Endothelial cell of umbilical vein (primary cell): ENCODE results near the gene KIZ. TPM values are rescaled to one million over a fixed set of nuclear protein-coding genes. Genes with fewer than 3 reads are reported as not detected.

Experiments used
- BruUV-seq: library from RNA; stranded (reverse); fragments of 400-500 nt; replicated peaks from 2 replicates; lab custom pipeline; 2021; lab: Mats Ljungman, UMichigan
- CTCF ChIA-PET: fragments of 300-600, 350-600 bp; sonication (Branson Sonifier 250); formaldehyde crosslinking; loops from one replicate; lab custom pipeline; 2021; ENCODE audit warnings: antibody characterized with exemption, inconsistent platforms; lab: Charles Lee
- POLR2A ChIA-PET: fragments of 300-600, 350-600 bp; sonication (Branson Sonifier 250); formaldehyde crosslinking; loops from one replicate; lab custom pipeline; 2021; ENCODE audit warnings: antibody characterized with exemption, inconsistent platforms; lab: Charles Lee
- DNase-seq: peaks from one replicate; pipeline ENCODE4 v3.0.0-alpha.2; 2011; ENCODE audit warnings: low read depth, low spot score
- FAIRE-seq: peaks from 2 replicates; lab custom pipeline; 2011; peaks lifted over from hg19 to GRCh38; lab: Jason Lieb, UNC
- H2AFZ ChIP-seq: 2 replicates; pipeline ENCODE4 v1.6.0; 2012; ENCODE audit warnings: low read depth, low read length, control low read depth, inconsistent platforms
- H3K27ac ChIP-seq: 2 replicates; pipeline ENCODE4 v1.5.1; 2011; ENCODE audit warnings: low read depth, mild to moderate bottlenecking, control low read depth, low read length, moderate library complexity; ENCODE audit not compliant: insufficient read depth
- H3K27me3 ChIP-seq, 2 experiments: 2 replicates each; pipeline versions ENCODE4 v1.6.0 to v1.6.1; 2011; ENCODE audit warnings: low read length in 2 of 2, mixed read lengths in 1 of 2; ENCODE audit not compliant: control insufficient read depth in 2 of 2, insufficient read depth in 2 of 2
- H3K36me3 ChIP-seq, 2 experiments: 2 replicates in 1 of 2; 3 replicates in 1 of 2; pipeline ENCODE4 v1.5.1; 2011; ENCODE audit warnings: low read length in 2 of 2, mild to moderate bottlenecking in 1 of 2, moderate library complexity in 1 of 2; ENCODE audit not compliant: control insufficient read depth in 2 of 2, insufficient read depth in 2 of 2; ENCODE audit errors: extremely low read depth in 1 of 2
- H3K4me1 ChIP-seq: 3 replicates; pipeline ENCODE4 v1.5.1; 2011; ENCODE audit warnings: mild to moderate bottlenecking, low read length; ENCODE audit not compliant: control insufficient read depth, insufficient read depth; ENCODE audit errors: extremely low read depth
- H3K4me2 ChIP-seq: 2 replicates; pipeline ENCODE4 v1.6.1; 2011; ENCODE audit warnings: low read length, control low read depth, mixed read lengths; ENCODE audit not compliant: insufficient read depth
- H3K4me3 ChIP-seq, 3 experiments: fragments of 200-600 bp in 1 of 3; sonication (generic), shearing (Covaris generic) in 1 of 3; replicated peaks in 1 of 3; 2 replicates each; pipeline ENCODE4 v1.5.1; 2011 to 2016; ENCODE audit warnings: control low read depth in 3 of 3, low read length in 3 of 3, mild to moderate bottlenecking in 2 of 3, inconsistent platforms in 1 of 3, low read depth in 1 of 3, moderate library complexity in 1 of 3; ENCODE audit not compliant: insufficient read depth in 1 of 3
- H3K79me2 ChIP-seq: 2 replicates; pipeline ENCODE4 v1.6.0; 2012; ENCODE audit warnings: low read length, inconsistent platforms; ENCODE audit not compliant: control insufficient read depth, insufficient read depth
- H3K9ac ChIP-seq: replicated peaks from 2 replicates; pipeline ENCODE3; 2011; ENCODE audit warnings: low read length, control low read depth; ENCODE audit not compliant: insufficient read depth; ENCODE audit errors: extremely low read depth
- H3K9me1 ChIP-seq: replicated peaks from 3 replicates; pipeline ENCODE4 v1.6.0; 2011; ENCODE audit warnings: mild to moderate bottlenecking, low read length; ENCODE audit not compliant: control insufficient read depth, insufficient read depth; ENCODE audit errors: extremely low read depth
- H3K9me3 ChIP-seq: replicated peaks from 2 replicates; pipeline ENCODE4 v1.5.1; 2012; ENCODE audit warnings: low read length, inconsistent platforms; ENCODE audit not compliant: control insufficient read depth, insufficient read depth
- H4K20me1 ChIP-seq: replicated peaks from 2 replicates; pipeline ENCODE3; 2011; ENCODE audit warnings: mild to moderate bottlenecking, low read length; ENCODE audit not compliant: control insufficient read depth, insufficient read depth; ENCODE audit errors: extremely low read depth
- EZH2 ChIP-seq: IDR thresholded peaks from 2 replicates; pipeline ENCODE4 v1.6.1; 2012; ENCODE audit warnings: borderline replicate concordance, low read depth, mild to moderate bottlenecking, moderate library complexity, low read length, inconsistent platforms; ENCODE audit not compliant: severe bottlenecking
- FOS ChIP-seq: IDR thresholded peaks from 2 replicates; pipeline ENCODE4 v1.6.1; 2011; ENCODE audit warnings: mild to moderate bottlenecking, low read length, moderate library complexity, borderline replicate concordance; ENCODE audit not compliant: insufficient read depth
- GATA2 ChIP-seq: IDR thresholded peaks from 2 replicates; pipeline ENCODE4 v1.7.0; 2011; ENCODE audit warnings: low read depth, mild to moderate bottlenecking, moderate library complexity, mixed read lengths, low read length; ENCODE audit not compliant: insufficient read length, insufficient read depth
- JUN ChIP-seq: IDR thresholded peaks from 2 replicates; pipeline ENCODE4 v1.6.1; 2011; ENCODE audit warnings: borderline replicate concordance, low read depth; ENCODE audit not compliant: insufficient read length, insufficient read depth
- MAX ChIP-seq: IDR thresholded peaks from 2 replicates; pipeline ENCODE4 v1.6.1; 2011; ENCODE audit not compliant: insufficient read depth, insufficient read length
- MYC ChIP-seq: IDR thresholded peaks from one replicate; pipeline ENCODE4 v1.6.1; 2011; ENCODE audit warnings: mild to moderate bottlenecking, low read depth, low read length
- POLR2A ChIP-seq: IDR thresholded peaks from 2 replicates; pipeline ENCODE4 v1.6.1; 2012; ENCODE audit warnings: low read depth, mild to moderate bottlenecking, control low read depth, low read length
- POLR2AphosphoS5 ChIP-seq: IDR thresholded peaks from 2 replicates; pipeline ENCODE4 v1.6.1; 2012; ENCODE audit warnings: low read depth, mild to moderate bottlenecking, control low read depth, low read length, moderate library complexity; ENCODE audit not compliant: insufficient read depth
- dilution Hi-C: fragments of 300-500 bp; cut with MboI; formaldehyde crosslinking; loops from one replicate; pipeline ENCODE4 v1.15.0; 2019; ENCODE audit warnings: low sequenced_read_pairs; ENCODE audit not compliant: extremely low pct_ligation_motif_present
- intact Hi-C: fragments of 100-400 bp; cut with micrococcal nuclease; formaldehyde crosslinking; loops from one replicate; pipeline ENCODE4 v1.10.0; 2022
- polyA plus RNA-seq, 4 experiments: library from polyadenylated mRNA; depleted of rRNA in 3 of 4; stranded (reverse) in 3 of 4; unstranded in 1 of 4; fragments of >200 nt; gene quantifications; 2 replicates each; pipeline versions ENCODE4 v1.2.1 to v1.2.3, GENCODE V29; 2011 to 2012; ENCODE audit warnings: missing spikeins in 1 of 4
- total RNA-seq: library from RNA; stranded (reverse); gene quantifications from 2 replicates; pipeline ENCODE4 v1.2.3, GENCODE V29; 2021
- TF ChIP-seq, protein P1 (sequence below), 2 donors: IDR thresholded peaks; 1 replicate in 1 of 2; 2 replicates in 1 of 2; pipeline ENCODE4 v1.5.1; 2011; ENCODE audit warnings: low read length in 2 of 2, mild to moderate bottlenecking in 2 of 2, moderate library complexity in 2 of 2, control low read depth in 1 of 2, inconsistent platforms in 1 of 2, low read depth in 1 of 2; ENCODE audit not compliant: insufficient read depth in 1 of 2; ENCODE audit errors: extremely low read depth in 1 of 2

Gene KIZ
- total and polyA plus RNA-seq, 2 donors (not counting 3 experiments of a cell fraction or from before 2014, with no cell fraction given), result 3.9 to 7.3 TPM

DNA sequence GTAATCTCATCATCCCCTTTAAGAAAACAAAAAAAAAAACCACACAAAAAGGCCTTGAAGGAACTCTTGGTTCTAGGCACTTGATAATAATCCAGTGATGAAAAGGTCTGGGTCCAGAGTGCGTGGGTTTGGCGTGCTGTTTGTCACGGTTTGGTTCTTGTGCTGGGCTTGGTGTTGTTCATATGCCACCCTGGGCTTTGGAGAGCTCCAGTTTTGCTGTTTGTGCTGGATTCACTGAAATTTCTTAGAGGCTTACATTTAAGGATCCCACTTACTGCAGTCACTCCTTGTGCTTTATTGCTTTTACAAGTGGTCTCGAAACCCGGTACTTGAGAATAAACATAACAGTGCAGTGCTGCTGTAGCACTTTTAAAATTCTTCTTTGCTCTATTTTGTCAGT, 108.4 kb downstream of the KIZ start:
- no TSS peak for BruUV-seq
- Histone ChIP-seq H3K27me3 (no peaks in the 10 kb centered on the region), H4K20me1 (no peaks in the 10 kb centered on the region), H3K27ac (no peak overlapping the region), H3K4me3 (no peak overlapping the region), H3K9me1 (no peaks in the 10 kb centered on the region), H3K4me1 (no peaks in the 10 kb centered on the region), H3K9me3 (no peaks in the 10 kb centered on the region), H3K4me2 (no peak overlapping the region), H3K9ac (no peak overlapping the region), H3K36me3 (no peaks in the 10 kb centered on the region), H2AFZ (no peak overlapping the region), H3K79me2 (no peaks in the 10 kb centered on the region)
- dilution Hi-C loops (no loop called here), intact Hi-C loops (loop anchor here (2.0 kb wide), 1 partner anchor 398 kb away; no protein-coding TSS in a partner anchor)
- TF ChIP-seq FOS (no peak), POLR2A (no peak), MYC (no peak), JUN (no peak), MAX (no peak), EZH2 (no peak), POLR2AphosphoS5 (no peak), GATA2 (no peak)
- TF ChIP-seq, protein P1, sequence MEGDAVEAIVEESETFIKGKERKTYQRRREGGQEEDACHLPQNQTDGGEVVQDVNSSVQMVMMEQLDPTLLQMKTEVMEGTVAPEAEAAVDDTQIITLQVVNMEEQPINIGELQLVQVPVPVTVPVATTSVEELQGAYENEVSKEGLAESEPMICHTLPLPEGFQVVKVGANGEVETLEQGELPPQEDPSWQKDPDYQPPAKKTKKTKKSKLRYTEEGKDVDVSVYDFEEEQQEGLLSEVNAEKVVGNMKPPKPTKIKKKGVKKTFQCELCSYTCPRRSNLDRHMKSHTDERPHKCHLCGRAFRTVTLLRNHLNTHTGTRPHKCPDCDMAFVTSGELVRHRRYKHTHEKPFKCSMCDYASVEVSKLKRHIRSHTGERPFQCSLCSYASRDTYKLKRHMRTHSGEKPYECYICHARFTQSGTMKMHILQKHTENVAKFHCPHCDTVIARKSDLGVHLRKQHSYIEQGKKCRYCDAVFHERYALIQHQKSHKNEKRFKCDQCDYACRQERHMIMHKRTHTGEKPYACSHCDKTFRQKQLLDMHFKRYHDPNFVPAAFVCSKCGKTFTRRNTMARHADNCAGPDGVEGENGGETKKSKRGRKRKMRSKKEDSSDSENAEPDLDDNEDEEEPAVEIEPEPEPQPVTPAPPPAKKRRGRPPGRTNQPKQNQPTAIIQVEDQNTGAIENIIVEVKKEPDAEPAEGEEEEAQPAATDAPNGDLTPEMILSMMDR (IDR thresholded peaks at IDR 0.05; ENCODE audit: extremely low read depth in 1 of 2, insufficient read depth in 1 of 2, low read depth in 1 of 2, low read length in 2 of 2), result no peak
- no peak for DNase-seq
- no peak for FAIRE-seq
- POLR2A ChIA-PET, result interaction anchor here (0.6 kb wide), 1 partner anchor 25 kb away, joined by 4 read pairs; no protein-coding TSS in a partner anchor
- CTCF ChIA-PET, result interaction anchor here (0.7 to 8.9 kb wide), 8 partner anchors 9 to 375 kb away, joined by 3 to 443 read pairs (median 12); no protein-coding TSS in a partner anchor
